HepG2 (cell line): ENCODE results near the gene DRAXIN. TPM values are rescaled to one million over a fixed set of nuclear protein-coding genes. Genes with fewer than 3 reads are reported as not detected.

Experiments
- AKAP8 ChIP-seq: sonication (generic); formaldehyde crosslinking; IDR thresholded peaks from 2 replicates; pipeline ENCODE4 v1.5.1; 2020; ENCODE audit warnings: mild to moderate bottlenecking, missing genetic modification reagents
- ATRX ChIP-seq: sonication (generic); formaldehyde crosslinking; IDR thresholded peaks from 2 replicates; pipeline ENCODE4 v1.4.0; 2020; ENCODE audit warnings: missing genetic modification reagents, borderline replicate concordance
- CHD4 ChIP-seq: fragments of 200-600 bp; sonication (generic); IDR thresholded peaks from 2 replicates; pipeline ENCODE4 v1.7.0; 2017; ENCODE audit warnings: mild to moderate bottlenecking, low read length, borderline replicate concordance
- ELK4 ChIP-seq: sonication (generic); formaldehyde crosslinking; IDR thresholded peaks from 2 replicates; pipeline ENCODE4 v1.9.0; 2021; ENCODE audit warnings: missing genetic modification reagents, borderline replicate concordance
- KMT2A ChIP-seq: sonication (generic); formaldehyde crosslinking; IDR thresholded peaks from 2 replicates; pipeline ENCODE4 v1.4.0; 2020; ENCODE audit warnings: missing genetic modification reagents
- PHF8 ChIP-seq: sonication (generic); formaldehyde crosslinking; IDR thresholded peaks from 2 replicates; pipeline ENCODE4 v1.5.0; 2020; ENCODE audit warnings: missing genetic modification reagents
- PLSCR1 ChIP-seq: sonication (generic); formaldehyde crosslinking; IDR thresholded peaks from 2 replicates; pipeline ENCODE4 v1.5.0; 2020; ENCODE audit warnings: missing genetic modification reagents, mild to moderate bottlenecking, borderline replicate concordance
- PRDM15 ChIP-seq: sonication (generic); formaldehyde crosslinking; IDR thresholded peaks from 2 replicates; pipeline ENCODE4 v1.4.0; 2020; ENCODE audit warnings: missing genetic modification reagents
- TARDBP ChIP-seq: sonication (generic); formaldehyde crosslinking; IDR thresholded peaks from 2 replicates; pipeline ENCODE4 v1.8.0; 2022; ENCODE audit warnings: mild to moderate bottlenecking, missing genetic modification reagents
- ZFP36L2 ChIP-seq: sonication (generic); formaldehyde crosslinking; IDR thresholded peaks from 2 replicates; pipeline ENCODE4 v1.4.0; 2020; ENCODE audit warnings: missing genetic modification reagents
- ZMYM2 ChIP-seq: sonication (generic); formaldehyde crosslinking; IDR thresholded peaks from 2 replicates; pipeline ENCODE4 v1.8.0; 2022; ENCODE audit warnings: mild to moderate bottlenecking, missing genetic modification reagents
- ZNF354B ChIP-seq: sonication (generic); formaldehyde crosslinking; IDR thresholded peaks from 2 replicates; pipeline ENCODE4 v1.8.0; 2022; ENCODE audit warnings: mild to moderate bottlenecking, missing genetic modification reagents
- ZNF580 ChIP-seq: IDR thresholded peaks from 2 replicates; pipeline ENCODE4 v1.6.1; 2016; ENCODE audit warnings: low read depth, borderline replicate concordance
- ZNF747 ChIP-seq: sonication (generic); formaldehyde crosslinking; IDR thresholded peaks from 2 replicates; pipeline ENCODE4 v1.8.1; 2023; ENCODE audit warnings: missing genetic modification reagents, mild to moderate bottlenecking, borderline replicate concordance
- ZNF773 ChIP-seq: sonication (generic); formaldehyde crosslinking; IDR thresholded peaks from 2 replicates; pipeline ENCODE4 v1.4.0; 2020; ENCODE audit warnings: missing genetic modification reagents, borderline replicate concordance
- polyA plus RNA-seq, 8 experiments: library from polyadenylated mRNA; depleted of rRNA in 3 of 8; stranded (reverse) in 7 of 8; unstranded in 1 of 8; fragments of >200 nt; fragmentation: Illumina TruSeq in 4 of 8; extraction: Trizol in 4 of 8; gene quantifications; 2 replicates each; pipeline versions ENCODE4 v1.2.1 to v1.2.3, GENCODE V29; 2011 to 2016; ENCODE audit warnings: low read depth in 4 of 8, missing spikeins in 1 of 8, mixed read lengths in 1 of 8; ENCODE audit not compliant: insufficient read depth in 1 of 8
- total RNA-seq, 5 experiments: library from RNA; depleted of rRNA; stranded (reverse); fragments of >200 nt; fragmentation: Illumina TruSeq; extraction: Trizol; gene quantifications; 2 replicates each; pipeline ENCODE4 v1.2.3, GENCODE V29; 2016; ENCODE audit warnings: low read depth in 1 of 5

Gene DRAXIN
- total and polyA plus RNA-seq, 2 of the 13 experiments (the other 11 are each of a cell fraction or from before 2014, with no cell fraction given), result 0.02 TPM; not detected in 1

GRCh38 chr1:11680270-11681070 lies 11.0 kb upstream of the DRAXIN start (continued):
- TF ChIP-seq ZNF354B (CRISPR knock-in tag) (no peak), ZFP36L2 (CRISPR knock-in tag) (no peak), ELK4 (CRISPR knock-in tag) (no peak), TARDBP (CRISPR knock-in tag) (no peak), CHD4 (no peak), PLSCR1 (no peak), PRDM15 (no peak), AKAP8 (CRISPR knock-in tag) (no peak), KMT2A (CRISPR knock-in tag) (0 out of 2 replicates have a peak, but pooled peaks have one; percentile 20), PHF8 (CRISPR knock-in tag) (peak; percentile 83), ZNF580 (CRISPR knock-in tag) (no peak), ZMYM2 (CRISPR knock-in tag) (no peak), ZNF747 (CRISPR knock-in tag) (peak; percentile 48; the same call in 1 of the 2 replicates), ZNF773 (CRISPR knock-in tag) (no peak), ATRX (CRISPR knock-in tag) (no peak)
